GM19463 (cell line): Measurements from ENCODE around the gene PGLYRP1.

Source experiments
- ATAC-seq: cut with Tn5 transposase; IDR thresholded peaks from one replicate; pipeline ENCODE4 v1.9.1; 2021; ENCODE audit warnings: mild to moderate bottlenecking, moderate library complexity; ENCODE audit not compliant: unreplicated experiment

Gene PGLYRP1

DNA sequence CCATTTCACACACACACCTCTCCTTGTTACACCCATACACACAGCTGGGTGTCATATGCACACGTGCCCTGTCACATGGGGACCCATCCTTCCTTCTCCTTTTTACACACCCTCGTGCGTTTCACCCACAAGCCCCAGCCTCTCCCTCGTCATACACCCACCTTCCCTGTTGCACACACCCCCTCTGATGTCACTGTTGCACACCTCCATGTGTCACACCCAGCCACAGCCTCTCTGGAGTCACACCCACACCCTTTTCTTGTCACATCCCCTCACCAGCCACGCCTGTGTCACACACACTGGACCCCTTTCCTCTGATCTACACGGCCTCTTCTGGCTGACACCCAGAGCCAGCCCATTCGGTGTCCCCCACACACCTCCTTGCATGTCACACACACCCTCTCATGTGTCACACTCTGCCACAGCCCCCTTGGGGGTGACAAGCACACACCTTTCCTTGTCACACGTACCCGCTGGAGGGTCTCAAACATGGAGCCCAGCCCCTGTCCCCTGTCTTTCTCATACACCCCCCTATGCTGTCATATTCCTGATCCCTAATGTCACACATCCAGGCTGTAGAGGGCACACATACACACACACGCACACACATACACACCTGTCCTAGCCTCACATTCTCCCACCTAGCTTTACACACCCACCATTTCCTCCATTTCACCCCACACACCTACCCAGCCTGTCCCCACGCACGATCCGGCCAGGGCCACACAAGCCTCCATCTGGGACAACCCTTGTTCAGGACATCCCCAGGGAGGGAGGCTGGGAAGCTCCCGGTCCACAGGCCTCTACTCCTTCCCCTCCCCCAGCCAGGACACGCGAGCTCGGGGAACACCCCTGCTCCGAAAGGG is 50.5 kb downstream of the PGLYRP1 start:
- no peak for ATAC-seq

DNA sequence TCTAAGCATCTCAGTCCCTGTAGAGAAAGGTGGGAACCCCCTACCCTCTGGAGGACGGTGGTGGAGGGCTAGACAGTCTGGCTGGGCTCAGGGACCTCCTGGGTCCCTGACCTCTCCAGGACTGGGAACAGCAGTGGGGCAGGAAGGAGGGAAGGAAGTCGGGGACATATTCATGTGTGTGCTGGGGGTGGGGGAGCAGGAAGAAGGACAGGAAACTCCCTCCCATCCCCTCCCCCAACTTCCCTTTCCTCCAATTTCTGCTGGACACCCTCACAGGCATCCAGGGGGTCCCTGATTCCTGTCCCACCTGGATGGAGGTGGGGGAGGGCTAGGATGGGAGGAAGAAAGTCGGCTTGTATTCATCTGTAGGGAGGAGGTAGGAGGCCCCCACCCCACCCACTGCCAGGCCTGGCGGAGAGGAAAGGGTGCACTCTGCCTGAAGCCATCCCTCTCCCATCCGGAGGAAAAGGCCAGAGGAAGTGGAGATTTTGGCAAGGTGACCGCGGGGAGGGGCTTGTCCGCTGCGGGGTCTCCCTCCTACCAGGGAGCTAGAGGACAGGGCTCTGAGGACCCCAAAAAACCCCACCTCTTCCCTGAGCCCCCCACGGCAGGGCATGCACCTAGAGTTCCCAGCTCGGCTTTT is 51.5 kb downstream of the PGLYRP1 start:
- no peak for ATAC-seq

DNA sequence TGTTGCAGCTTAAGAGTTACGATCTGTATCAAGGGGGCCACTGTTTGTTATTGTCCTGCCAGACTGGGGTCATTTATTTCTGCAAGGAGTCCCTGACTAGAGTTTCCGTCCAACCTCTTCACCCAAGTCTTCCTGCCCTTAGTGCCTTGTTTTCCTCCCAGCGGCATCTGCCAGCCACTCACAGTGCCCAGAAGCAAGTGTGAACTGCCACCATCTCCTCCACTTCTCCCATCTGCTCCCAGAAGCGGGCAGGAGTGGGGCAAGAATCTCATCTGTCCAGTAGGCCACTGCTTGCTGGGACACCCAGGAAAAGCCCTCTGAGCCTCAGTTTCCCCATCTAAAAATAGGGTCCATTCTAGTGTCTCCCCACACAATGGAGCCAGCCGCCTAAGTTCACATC is 53.2 kb downstream of the PGLYRP1 start:
- no peak for ATAC-seq
